ENCODE results near the gene TBC1D22A.

The TBC1D22A gene

DNA sequence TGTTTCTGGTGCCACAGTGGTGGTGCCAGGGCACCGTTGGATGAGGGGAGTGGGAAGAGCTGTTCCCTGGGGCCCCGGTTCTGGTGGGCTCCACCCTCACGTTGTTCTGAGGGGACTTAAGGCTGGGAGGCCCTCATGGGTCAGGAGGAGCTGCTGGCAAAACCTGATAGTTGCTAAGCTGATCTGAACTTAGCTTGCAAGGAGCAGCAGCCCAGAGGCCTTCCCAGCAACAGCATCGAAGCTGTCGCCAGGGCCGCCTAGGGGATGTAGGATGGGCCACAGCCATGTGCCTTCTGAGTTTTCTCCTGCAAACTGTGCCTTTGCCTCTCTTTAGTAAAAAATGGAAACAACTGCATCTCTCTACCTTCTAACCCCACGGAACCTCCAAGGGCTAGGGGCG, 240.2 kb downstream of the TBC1D22A start:
- no peak for DNase-seq

DNA sequence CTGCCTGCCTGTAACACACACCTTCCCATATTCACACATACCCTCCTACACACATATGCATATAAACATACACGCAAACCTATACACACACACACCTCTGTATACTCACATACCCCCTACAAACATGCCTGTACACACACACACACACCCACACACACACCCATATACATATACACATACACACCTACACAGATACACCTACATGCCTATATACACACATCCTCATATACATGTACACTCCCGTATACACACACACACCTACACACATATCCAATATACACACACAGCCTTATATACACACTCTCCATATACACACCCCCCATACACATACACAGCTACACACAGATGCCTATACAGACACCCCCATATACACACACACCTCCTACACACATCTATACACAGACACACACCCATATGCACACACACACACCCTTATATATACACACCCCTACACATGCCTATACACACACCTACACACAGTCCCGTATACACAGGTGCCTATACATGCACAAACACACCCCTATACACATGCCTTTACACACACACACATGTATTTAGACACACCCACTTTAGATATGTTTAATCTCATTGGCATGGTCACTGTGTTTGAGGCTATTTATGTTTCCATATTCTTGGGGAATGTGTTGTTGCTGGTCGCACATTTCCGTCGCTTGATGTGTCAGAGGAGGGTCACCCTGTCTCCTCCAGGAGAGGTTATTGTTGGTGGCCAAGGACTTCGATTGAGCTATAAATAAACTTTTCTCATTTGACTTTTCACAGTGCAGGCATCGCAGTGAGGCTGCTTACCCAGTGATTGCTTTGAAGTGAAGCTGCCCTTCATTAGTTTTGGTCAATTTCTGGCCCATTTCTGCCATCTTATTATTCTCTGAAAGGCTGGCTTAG, 243.3 kb downstream of the TBC1D22A start:
- no peak for DNase-seq

DNA sequence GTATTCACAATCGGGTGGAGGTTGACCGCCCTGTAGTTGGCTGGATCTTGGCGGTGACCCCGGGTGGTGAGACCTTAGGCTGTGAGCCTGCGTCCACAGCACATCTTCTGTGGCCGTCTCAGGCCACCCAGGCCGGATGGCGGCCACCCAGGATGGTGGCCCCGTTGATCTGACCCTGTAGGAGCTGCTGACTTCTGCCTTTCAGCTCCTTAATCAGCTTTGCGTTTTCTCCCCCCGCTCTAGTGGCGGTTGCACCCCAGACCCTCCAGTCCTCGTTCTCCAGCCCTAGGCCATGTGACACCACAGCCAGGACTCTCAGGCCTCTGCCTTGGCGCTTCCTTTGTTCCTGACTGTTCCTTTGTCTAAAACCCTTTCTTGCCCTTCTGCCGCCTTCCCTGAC, 244.0 kb downstream of the TBC1D22A start:
- no peak for DNase-seq

DNA sequence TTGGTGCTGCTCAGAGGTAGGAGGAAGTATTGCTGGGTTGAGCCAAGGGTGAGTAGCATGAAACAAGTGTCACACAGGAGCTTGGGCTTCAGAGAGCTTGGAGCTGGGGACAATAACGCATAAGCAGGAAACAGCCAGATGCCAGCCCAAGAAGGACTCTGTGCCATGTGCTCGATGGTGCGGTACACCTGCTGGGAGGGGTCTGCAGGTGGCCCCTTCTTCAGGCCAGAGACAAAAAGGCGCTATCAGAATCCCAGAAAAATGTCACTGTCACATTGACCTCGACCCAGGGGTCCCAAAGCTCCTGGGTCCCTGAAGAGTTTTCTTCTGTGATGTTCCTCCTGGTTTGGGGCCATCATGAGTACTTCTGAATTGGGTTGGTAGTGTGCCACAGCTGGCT, 244.4 kb downstream of the TBC1D22A start:
- DNase-seq, result no peak

DNA sequence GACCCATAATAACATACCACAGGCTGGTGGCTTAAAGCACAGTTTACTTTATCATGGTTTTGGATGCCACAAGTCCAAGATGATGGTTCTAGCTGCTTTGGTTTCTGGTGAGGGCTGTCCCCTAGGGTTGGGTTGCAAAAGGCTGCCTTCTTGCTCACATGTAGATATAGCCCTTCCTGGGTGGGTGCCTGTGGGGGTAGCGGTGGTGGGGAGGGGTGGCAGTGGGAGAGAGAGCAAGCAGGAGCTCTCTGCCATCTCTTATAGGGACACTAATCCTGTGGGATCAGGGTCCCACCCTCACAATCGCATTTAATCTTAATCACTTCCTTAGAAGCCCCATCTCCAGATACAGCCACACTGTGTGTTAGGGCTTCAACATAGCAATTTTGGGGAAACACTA, 245.0 kb downstream of the TBC1D22A start:
- DNase-seq, result no peak

DNA sequence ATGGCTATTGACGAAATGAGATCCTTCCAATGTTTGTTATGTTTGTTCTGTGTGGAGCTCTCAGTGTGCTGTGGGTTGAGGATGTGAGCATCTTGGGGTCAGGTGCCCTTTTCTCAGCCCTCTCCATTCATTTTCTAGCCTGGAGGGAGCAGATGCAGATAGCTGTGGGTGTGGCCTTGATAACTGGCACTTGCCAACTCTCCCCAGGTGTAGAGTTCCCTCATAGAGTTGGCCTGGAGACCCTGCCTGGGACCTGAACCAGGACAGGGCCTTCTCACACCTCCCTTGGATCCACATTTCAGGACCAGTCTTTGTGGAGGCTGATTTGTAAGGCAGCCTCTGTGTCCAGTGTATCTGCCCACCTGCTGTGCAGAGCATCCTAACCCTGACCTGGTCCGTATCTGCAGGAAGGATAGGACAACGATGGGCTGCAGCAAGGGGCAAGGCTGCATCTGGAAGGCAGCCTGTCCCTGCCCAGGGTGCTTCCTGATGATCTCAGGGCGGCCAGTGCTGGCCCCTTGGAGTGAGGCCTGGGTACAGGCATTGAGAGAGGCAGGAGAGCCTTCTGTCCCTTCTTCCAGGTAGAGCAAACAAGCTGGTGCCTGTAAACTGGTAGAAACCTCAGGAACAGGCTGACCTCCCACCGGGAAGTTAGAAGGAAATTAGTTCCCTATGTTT, 245.9 kb downstream of the TBC1D22A start:
- DNase-seq, result no peak

DNA sequence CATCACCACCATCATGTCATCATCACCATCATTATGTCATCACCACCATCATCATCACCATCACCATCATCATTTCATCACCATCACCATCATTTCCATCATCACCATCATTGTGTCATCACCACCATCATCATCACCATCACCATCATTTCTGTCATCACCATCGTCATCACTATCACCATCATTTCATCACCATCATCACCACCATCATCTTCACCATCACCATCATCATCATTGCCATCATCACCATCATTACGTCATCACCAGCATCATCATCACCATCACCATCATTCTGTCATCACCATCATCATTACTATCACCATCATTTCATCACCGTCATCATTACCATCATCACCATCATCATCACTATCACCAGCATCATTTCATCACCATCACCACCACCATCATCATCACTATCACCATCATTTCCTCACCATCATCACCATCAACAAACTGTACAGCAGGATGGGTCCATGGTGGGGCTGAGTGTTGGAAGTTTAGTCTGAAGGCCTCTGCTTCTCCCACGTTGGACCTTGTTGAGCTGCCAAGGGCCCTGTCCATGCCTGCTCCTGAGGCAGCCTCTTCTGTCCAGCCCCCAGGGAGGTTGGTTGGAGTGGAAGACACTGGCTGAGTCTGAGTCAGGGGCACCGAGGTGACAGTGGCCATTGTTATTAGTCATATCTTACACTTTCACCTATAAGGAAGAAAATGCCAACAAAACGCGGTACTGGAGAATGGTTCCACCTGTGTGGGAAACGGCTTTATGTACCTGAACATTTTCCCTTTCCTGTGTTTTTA, 247.1 kb downstream of the TBC1D22A start:
- no peak for DNase-seq

DNA sequence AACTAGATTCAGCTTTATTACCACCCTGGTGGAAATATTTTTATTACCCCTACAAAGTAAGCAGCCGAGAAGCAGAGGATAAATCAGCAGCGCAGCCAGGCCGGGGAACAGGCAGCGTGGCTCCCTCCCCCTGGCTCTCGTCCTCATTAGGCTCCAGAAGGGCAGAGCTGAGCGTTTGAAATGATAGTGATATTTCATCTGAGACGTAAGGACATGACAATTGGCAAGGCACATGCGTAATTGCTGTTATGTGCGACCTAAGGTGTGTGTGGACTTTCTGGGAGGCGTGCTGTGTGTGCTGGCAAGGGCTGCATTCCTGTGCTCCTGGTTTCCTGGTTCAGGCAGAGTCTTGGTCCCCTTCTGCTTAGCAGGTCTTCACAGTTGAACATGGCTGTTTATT, 247.8 kb downstream of the TBC1D22A start:
- no peak for DNase-seq

DNA sequence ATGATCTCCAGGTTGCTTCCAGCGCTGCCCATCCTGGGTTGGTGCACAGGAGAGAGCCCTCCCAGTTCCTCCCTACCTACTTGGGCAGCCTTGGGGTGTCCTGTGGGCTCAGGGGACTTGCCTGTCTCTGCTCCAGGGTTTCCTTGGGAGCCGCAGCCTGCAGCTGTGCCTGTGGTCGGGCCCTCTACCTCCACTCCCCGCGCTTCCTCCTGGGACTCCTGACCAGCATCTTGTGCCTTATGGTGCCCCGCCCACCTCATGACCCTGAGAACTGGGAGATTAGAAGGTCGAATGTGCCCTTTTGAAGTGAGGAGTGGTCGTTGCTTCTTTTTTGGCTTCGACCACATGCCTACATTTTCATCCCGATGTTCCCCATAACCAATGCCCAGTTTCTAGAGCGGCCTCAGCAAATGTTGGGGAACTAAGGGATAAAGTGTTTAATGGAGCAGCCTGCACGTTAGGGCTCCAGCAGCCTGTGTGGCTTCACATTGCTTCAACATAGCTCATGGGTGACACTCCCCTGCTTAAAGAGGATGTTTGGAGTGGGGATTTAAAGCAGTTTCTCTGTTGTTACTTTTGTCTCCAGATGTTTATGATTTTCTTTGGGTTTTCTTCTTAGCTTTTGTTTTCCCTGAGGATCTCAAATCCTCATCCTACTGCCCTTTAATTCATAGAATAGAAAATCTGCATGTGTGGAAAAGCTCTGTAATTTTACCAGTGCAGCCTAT, 248.8 kb downstream of the TBC1D22A start:
- no peak for DNase-seq

DNA sequence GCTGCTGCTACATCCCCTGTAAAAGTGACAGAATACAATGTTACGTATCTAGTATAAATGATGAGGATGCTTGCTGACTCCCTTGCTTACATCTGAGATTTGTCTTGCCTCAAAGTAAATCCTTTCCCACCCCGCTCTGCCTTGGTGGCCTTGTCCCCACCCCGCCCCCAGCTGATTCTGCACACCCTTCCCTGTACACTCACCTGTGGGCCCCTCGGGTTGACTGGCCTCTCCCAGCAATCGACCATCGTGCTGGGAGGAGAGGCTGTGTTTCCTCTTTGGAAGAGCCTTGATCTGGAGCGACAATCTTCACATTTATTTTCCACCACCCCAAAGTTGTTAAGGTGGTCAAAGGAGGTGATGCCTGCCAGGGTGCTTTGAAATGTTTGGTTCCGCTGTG, 249.4 kb downstream of the TBC1D22A start:
- no peak for DNase-seq

DNA sequence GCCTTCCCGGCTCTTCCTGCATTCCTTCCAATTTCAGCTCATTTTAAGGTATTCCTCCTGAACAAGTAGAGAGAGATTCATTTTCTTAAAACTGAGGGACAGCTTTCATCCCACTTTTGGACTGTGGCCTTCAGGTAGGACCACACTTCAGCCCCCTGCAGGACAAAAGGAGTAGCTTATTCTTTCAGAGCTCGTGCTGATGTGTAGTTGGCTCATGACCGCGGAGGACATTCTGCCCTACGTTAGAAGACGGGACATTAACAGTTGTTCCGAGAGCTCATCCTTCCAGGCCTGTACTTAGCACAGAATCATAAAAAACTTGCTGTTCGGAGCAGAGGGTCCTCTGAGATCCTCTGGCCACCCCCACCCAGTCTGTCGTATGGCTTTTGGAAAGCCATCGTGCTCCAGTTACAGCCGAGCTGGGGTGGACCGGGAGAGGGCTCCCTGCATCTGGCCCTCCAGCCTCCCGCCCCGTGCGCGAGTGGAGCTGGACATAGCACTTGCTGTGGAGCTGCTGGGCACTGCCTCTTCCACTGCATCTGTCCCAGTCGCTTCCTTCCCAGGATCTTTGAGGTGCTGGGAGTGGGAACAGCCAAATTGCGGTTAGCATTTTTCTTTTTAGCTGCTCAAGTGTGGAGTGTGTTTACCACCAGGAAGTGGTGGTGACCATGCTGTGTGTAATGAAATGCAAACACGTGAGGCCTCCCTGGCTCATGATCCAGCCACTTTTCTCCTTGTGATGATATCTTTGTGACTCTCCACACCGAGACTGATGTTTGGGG, 250.3 kb downstream of the TBC1D22A start:
- no peak for DNase-seq

DNA sequence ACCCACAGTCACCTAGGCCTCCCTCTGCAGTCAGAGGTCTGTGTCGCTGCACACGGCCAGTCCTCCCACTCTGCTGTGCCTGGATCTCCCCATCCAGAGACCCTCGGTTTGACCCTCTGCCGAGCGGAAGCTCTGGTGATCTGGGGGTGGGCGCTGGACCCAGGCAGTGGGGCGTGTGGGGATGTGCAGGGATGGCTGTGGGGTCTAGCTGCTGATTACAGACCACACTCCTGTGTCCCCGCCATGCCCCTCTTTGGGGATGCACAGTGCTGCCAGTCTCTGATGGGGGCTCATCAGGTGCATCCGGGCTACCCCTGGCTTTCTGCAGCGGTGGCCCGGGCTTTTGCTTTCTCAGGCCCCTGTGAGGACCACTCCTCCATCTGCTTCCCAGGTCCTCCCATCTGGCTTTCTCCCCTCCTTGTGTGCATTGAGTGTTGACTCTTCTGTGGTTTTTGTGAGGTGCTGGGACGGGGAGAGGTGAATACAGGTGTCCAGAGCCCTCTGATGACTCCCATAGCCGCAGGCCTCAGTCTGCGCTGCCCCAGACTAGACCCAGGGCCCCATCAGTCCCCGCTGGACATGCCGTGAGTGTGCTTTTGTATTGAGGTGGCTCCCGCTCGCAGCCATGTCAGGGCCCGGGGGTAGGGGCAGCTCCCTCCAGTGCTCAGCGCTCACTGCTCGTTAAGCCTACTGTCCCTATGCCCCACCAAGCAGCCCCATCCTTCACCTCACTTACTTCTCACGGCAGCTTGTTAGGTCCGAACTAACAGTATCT, 251.6 kb downstream of the TBC1D22A start:
- DNase-seq, result no peak

DNA sequence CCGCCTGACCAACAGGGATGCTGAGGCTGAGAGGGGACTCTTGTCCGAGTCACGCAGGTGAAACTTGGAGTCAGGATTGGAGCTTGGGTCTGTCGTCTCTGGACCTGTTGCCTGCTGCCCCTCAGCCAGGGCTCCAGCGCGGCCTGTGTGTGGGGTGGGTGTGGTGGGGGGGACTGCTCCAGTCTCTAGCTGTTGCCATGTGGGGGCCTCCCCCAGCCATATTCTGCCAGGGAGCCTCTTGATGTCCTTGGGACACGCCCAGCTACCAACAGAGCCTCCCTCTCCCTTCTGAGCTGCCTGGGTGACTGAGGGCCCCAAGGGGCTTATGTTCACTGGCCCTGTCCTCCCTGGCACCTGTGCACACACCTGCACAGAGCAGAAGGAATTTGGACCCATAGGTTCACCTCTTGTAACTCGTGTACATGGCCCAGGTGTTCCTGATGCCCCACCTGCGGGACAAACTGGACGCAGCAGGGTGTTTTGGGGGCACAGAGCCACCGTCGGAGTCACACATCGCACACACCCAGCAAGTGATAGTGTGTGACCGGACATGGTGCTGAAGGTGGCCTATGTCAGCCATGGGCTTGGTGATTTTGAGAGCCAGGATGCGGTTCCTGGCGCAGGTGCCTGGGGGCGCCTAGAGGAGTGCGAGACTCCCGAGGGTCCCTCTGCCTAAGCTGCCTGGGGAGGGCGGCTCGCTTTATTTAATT, 252.3 kb downstream of the TBC1D22A start:
- no peak for DNase-seq

DNA sequence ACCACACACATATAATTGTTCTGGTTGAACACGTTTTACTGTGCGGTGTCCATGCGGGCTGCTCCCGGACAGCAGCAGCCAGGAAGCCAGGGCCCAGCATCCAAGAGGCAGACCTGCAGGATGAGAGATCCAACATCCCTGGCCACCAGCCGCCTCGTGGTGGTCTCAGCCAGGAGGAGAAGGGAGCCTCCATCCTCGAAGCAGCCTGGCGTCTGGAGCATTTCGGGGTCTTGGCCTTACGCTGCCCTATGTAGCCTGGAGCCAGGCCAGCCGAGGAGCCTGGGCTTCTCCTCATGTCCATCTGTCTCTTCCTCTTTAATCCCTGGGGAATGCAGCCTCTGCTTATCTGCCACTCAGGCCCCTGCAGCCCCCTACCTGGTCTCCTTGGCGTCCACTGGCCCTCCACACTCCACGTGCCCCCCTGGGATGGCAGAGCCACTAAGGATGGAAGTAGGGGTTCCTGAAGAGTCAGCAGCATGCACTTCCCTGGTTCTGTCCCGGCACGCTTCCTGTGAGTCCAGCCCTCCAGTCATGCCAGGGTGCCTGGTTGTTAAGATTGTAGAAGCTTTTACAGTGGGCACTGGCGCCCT, 253.2 kb downstream of the TBC1D22A start:
- no peak for DNase-seq

DNA sequence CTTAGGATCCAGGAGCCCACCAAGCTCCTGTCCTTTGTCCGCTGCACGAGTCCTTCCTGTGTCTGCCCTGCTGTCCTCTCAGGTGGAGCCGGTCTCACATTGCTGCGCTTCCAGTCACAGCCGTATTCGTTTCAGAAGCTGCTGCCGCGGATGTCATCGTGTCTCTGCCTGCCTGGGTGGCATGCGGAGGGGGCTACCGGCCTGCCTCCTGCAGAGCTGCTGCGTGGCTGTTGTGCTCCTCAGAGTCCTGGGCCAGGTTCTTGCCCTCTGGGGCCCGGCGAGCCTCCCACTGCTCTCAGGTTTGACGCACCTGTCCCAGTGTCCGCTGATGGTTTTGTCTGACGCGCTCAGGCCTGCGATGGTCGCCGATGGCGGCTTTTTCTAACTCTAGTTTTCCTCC, 254.2 kb downstream of the TBC1D22A start:
- no peak for DNase-seq

DNA sequence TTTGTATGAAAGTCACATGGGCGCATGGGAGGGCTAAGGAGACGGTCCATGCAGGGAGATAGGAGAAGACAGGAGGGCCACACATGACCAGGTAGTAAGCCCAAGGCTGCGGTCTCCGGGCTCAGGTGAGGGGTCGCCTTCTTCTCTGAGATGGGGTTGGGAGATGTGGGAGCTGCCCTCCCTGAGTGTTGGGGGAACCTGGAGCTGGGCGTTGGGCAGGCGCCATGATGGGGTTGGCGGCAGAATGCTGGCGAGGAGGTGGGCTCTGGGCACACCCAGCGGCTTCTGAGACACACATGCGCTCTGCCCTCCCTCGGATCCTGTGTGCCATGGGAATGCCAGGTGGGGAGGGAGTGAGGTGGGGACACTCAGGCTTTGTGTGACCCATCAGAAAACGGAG, 254.8 kb downstream of the TBC1D22A start:
- no peak for DNase-seq

DNA sequence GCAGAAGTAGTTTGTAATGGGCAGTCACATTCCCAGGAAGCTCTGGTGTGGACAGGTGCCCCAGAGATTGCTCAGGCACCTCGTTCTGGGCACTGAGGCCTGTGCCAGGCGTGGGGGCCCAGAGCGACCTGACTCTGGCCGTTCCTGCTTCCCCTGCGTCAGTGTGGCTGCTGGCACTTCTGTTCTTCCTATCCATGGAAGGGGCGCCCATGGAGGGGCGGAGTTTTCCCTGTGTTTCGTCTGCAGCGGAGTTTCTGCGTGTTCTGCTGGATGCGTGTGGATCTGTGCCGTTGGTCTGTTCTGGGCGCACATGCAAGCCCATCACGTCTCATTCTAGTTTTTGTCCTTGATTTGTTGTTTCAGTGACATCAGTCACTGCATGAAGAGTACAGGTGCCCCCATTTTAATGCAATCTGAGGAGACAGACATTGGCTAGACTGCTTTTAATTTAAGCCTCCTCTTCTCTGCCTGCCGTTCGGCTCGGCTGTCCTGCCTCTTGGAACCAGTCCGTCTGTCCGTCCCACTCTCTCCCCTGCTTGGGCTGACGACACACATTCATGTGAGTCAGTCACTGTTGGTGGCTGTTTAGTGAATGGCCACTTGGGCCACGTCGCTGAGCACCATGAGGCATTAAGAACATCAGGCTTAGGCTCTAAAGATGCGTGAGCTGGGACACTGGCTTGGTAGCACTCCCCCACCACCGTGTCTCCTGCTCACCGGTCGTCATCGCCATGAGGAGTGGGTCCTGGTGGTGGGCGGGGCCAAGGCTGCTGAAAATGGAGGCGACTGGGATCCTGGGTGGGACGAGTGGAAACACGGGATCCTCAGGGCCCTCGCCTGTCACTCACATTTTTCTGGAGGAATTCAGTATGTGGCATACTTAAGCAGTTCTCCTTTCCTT, 255.8 kb downstream of the TBC1D22A start:
- no peak for DNase-seq

DNA sequence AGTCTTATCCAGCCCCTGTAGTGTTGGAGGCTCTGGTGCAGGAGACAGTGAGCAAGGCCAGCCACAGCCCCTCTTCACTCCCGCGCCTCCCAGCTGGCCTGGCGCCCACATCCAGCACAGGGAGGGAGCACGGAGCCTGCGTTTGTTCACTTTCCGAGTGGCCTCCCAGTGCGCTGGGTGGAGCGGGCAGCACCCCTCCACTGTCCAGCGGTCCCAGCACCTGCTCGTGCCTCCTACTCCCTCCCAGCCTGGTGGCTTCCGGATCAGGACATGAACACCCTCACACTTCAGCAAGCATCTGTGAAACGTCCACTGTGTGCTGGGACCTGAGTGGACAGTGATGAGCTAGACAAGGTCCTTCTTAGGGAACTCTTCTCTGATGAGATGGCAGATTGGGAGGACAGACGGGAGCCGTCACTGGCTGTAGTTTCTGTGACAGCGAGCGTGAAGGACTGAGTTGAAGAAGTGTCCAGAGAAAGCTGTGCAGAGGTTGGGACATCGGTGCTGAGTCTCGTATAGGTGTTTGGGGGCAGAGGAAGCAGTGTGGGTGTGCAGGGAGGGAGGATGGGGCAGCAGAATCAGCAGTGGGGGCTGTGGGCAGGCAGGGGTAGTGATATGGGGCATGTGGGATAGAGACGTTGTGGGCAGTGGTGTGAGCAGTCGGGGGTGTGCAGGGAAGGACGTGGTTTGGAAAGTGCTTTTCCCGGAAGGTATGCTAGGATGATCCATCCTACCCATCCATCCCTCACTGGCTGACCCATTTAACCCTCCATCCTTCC, 256.8 kb downstream of the TBC1D22A start:
- no peak for DNase-seq
